Transverse colon (tissue), 3 donors: ENCODE results near the gene TMEM123.

Experiments
- POLR2A ChIP-seq: fragments of 450-650 bp; IDR thresholded peaks from one replicate; pipeline ENCODE4 v1.6.1; 2016; ENCODE audit warnings: antibody characterized with exemption, mild to moderate bottlenecking, moderate library complexity
- TF ChIP-seq, protein P1 (sequence below), 5 experiments: fragments of 200-600 bp in 3 of 5; fragments of 450-650 bp in 2 of 5; sonication (generic) in 3 of 5; IDR thresholded peaks; 1 replicate in 2 of 5; 2 replicates in 3 of 5; pipeline ENCODE4 v1.5.1; 2016 to 2017; ENCODE audit warnings: antibody characterized with exemption in 5 of 5, inconsistent platforms in 3 of 5, mild to moderate bottlenecking in 2 of 5, moderate library complexity in 1 of 5

DNA sequence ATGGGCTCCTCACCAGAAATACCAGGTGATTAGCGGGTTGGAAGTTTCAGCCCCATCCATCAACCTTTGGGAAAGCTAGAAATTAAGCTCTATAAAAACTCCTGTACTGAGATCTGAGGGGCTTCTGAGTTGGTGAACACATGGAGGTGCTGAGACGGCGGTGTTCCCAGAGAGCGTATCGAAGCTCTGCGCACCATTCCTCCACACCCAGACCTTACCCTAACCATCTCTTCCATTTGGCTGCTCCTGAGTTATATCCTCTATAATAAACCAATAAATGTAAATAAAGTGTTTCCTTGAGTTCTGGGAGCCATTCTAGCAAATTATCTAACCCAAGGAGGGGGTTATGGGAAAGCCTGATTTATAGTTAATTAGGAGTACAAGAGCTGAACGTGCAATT lies 41.4 kb downstream of the TMEM123 start:
- TF ChIP-seq, protein P1, sequence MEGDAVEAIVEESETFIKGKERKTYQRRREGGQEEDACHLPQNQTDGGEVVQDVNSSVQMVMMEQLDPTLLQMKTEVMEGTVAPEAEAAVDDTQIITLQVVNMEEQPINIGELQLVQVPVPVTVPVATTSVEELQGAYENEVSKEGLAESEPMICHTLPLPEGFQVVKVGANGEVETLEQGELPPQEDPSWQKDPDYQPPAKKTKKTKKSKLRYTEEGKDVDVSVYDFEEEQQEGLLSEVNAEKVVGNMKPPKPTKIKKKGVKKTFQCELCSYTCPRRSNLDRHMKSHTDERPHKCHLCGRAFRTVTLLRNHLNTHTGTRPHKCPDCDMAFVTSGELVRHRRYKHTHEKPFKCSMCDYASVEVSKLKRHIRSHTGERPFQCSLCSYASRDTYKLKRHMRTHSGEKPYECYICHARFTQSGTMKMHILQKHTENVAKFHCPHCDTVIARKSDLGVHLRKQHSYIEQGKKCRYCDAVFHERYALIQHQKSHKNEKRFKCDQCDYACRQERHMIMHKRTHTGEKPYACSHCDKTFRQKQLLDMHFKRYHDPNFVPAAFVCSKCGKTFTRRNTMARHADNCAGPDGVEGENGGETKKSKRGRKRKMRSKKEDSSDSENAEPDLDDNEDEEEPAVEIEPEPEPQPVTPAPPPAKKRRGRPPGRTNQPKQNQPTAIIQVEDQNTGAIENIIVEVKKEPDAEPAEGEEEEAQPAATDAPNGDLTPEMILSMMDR (IDR thresholded peaks at IDR 0.05), result no peak
- no peak for TF ChIP-seq POLR2A
